Activated CD4-positive, alpha-beta T cell treated with anti-CD3 and anti-CD28 coated beads, Interleukin-2, amount 10 ng/mL, durations not matched to agents 7 days and 5 days (primary cell): Measurements from ENCODE around the gene ZNF836. TPM values are rescaled to one million over a fixed set of nuclear protein-coding genes. Genes with fewer than 3 reads are reported as not detected.
A peak's percentile ranks its signal among the peaks of the same experiment; 100 is the strongest.

Experiments
- CTCF ChIA-PET: fragments of 350-600 bp; sonication (Branson Sonifier 250); formaldehyde crosslinking; loops from one replicate; lab custom pipeline; 2021; ENCODE audit warnings: antibody characterized with exemption; lab: Charles Lee
- POLR2A ChIA-PET: fragments of 350-600 bp; sonication (Branson Sonifier 250); formaldehyde crosslinking; loops from one replicate; lab custom pipeline; 2021; ENCODE audit warnings: antibody characterized with exemption; lab: Charles Lee
- DNase-seq: peaks from one replicate; pipeline ENCODE4 v3.0.0-alpha.2; 2020
- H3K27ac Mint-ChIP-seq: one replicate; pipeline ENCODE4 v1.8.0; 2021; ENCODE audit warnings: mild to moderate bottlenecking, moderate library complexity, mixed read lengths
- H3K27me3 Mint-ChIP-seq: one replicate; pipeline ENCODE4 v1.8.0; 2021; ENCODE audit warnings: mixed read lengths
- H3K36me3 Mint-ChIP-seq: one replicate; pipeline ENCODE4 v1.8.0; 2021; ENCODE audit warnings: low read depth, mixed read lengths
- H3K4me1 Mint-ChIP-seq: one replicate; pipeline ENCODE4 v1.8.0; 2021; ENCODE audit warnings: mixed read lengths
- H3K4me3 Mint-ChIP-seq: one replicate; pipeline ENCODE4 v1.8.0; 2021; ENCODE audit warnings: mild to moderate bottlenecking, moderate library complexity, mixed read lengths
- H3K9me3 Mint-ChIP-seq: one replicate; pipeline ENCODE4 v1.8.0; 2021; ENCODE audit warnings: mixed read lengths
- total RNA-seq, 2 experiments: library from RNA; stranded (reverse); gene quantifications; one replicate each; pipeline ENCODE4 v1.2.3, GENCODE V29; 2021

Gene ZNF836
- total RNA-seq, 2 experiments from 2014 or later = 21.7 to 23.5 TPM

- Mint-ChIP-seq H3K4me3 (peak overlapping the region; percentile 83), H3K9me3 (peaks cover 29% of the 10 kb centered on the region), H3K27ac (peak overlapping the region; percentile 93), H3K27me3 (no peaks in the 10 kb centered on the region), H3K4me1 (peaks cover 29% of the 10 kb centered on the region), H3K36me3 (peaks cover 51% of the 10 kb centered on the region)
- POLR2A ChIA-PET = no interaction called here
- CTCF ChIA-PET = no interaction called here
- DNase-seq = no peak
Observed at GRCh38 chr19:52170863-52171320, 529 bp downstream of the ZNF836 start.

DNA sequence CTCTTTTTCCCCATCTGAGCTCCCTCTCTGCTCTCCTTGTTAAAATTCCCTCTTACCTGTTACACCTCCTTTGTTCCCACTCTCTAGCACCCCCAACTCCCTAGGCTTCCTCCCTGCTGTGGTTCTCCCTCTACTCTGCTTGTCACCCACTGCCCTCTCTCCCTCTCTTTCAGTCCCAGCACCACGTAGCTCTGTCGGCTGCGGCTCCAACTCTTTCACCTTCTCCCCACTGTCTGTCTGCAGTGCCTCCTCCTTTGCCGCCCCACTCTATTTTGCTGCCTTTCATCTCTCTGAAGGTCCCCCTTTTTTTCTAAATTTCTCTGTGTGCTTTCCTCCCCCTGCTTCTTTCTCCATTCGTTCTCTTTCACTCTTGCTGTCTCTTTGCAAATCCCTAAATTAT, 1.1 kb downstream of the ZNF836 start:
- Mint-ChIP-seq H3K4me1 (peaks cover 29% of the 10 kb centered on the region), H3K4me3 (peak overlapping the region; percentile 83), H3K27me3 (no peaks in the 10 kb centered on the region), H3K9me3 (peaks cover 32% of the 10 kb centered on the region), H3K36me3 (peaks cover 56% of the 10 kb centered on the region), H3K27ac (peak overlapping the region; percentile 93)
- DNase-seq = peak; percentile 10
- ChIA-PET POLR2A (no interaction called here), CTCF (no interaction called here)

DNA sequence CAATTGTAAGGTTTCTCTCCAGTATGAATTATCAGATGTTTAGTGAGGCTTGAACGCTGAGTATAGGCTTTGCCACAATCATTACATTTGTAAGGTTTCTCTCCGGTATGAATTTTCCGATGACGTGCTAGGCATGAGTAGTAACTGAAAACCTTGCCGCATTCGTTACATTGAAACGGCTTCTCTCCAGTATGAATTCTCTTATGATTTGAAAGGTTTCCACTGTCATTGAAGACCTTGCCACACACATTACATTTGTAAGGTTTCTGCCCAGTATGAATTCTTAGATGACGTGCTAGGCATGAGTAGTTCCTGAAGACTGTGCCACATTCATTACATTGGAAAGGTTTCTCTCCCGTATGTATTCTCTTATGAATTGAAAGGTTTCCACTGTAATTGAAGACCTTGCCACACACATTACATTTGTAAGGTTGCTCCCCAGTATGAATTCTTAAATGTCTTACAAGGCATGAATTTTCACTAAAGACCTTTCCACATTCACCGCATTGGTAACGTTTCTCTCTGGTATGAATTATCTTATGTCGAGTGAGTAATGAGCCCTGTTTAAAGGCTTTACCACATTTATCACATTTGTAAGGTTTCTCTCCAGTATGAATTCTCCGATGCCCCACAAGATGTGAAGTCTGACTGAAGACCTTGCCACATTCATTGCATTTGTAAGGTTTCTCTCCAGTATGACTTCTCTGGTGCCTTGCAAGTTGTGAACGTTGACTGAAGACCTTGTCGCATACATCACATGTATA, 15.6 kb downstream of the ZNF836 start:
- H3K9me3 Mint-ChIP-seq = peaks cover 67% of the 10 kb centered on the region
- no peak overlapping the region for H3K4me3 Mint-ChIP-seq
- CTCF ChIA-PET = no interaction called here
- H3K36me3 Mint-ChIP-seq = peaks cover 80% of the 10 kb centered on the region
- H3K27me3 Mint-ChIP-seq = no peaks in the 10 kb centered on the region
- POLR2A ChIA-PET = no interaction called here
- no peak overlapping the region for H3K27ac Mint-ChIP-seq
- DNase-seq = no peak
- no peaks in the 10 kb centered on the region for H3K4me1 Mint-ChIP-seq

GRCh38 chr19:52148256-52148655, 23.2 kb downstream of the ZNF836 start:
- CTCF ChIA-PET = no interaction called here
- peaks cover 43% of the 10 kb centered on the region for H3K9me3 Mint-ChIP-seq

DNA sequence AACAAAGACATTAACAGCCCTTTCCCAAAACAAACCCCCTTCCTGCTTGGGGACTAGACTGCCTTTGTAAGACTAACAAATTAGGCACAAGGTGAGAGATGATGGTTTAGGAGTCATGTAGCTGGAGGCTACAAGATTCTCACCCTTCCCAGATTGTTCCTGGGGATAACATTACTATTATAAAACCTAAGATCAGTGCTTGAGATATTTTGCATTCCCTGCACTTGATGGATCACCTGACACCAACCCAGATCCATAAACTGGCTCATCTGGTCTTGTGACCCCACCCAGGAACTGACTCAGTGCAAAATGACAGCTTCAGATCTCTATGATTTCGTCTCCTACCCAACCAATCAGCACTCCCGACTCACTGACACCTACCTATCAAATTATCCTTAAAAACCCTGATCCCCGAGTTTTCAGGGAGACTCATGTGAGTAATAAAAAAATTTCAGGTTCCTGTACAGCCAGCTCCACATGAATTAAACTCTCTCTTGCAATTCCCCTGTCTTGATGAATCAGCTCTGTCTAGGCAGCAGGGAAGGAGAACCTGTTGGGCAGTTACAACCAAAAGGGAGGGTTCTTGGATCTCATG, 29.3 kb downstream of the ZNF836 start:
- peaks cover 34% of the 10 kb centered on the region for H3K36me3 Mint-ChIP-seq
- no peak overlapping the region for H3K27ac Mint-ChIP-seq
- DNase-seq = no peak
- ChIA-PET POLR2A (no interaction called here), CTCF (no interaction called here)
- H3K4me3 Mint-ChIP-seq = no peak overlapping the region
- no peaks in the 10 kb centered on the region for H3K27me3 Mint-ChIP-seq
- peaks cover 29% of the 10 kb centered on the region for H3K4me1 Mint-ChIP-seq
- H3K9me3 Mint-ChIP-seq = peaks cover 44% of the 10 kb centered on the region

More at GRCh38 chr19:52148256-52148655, 23.2 kb downstream of the ZNF836 start:
- H3K36me3 Mint-ChIP-seq = peaks cover 24% of the 10 kb centered on the region
- H3K27me3 Mint-ChIP-seq = no peaks in the 10 kb centered on the region
- POLR2A ChIA-PET = no interaction called here
- no peak overlapping the region for H3K4me3 Mint-ChIP-seq
- H3K27ac Mint-ChIP-seq = no peak overlapping the region
- H3K4me1 Mint-ChIP-seq = no peaks in the 10 kb centered on the region
- DNase-seq = no peak

DNA sequence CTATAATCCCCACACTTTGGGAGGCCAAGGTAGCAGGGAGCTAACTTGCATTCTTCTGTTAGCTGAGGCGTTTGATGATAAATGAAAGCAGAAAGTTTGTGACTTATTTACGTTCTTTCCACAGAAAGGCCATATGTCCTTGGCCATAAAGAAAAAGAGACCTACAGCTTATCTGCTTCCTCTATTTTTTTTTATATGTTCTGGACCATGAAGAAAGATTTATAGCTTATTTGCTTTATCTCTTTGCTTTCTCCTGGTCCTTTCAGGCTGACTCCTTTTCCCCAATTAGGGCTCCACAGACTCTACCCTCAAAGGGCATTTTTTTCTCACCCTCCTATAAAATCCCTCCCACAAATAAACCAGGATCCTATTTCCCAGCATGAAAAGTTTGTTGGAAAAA, 30.2 kb downstream of the ZNF836 start:
- ChIA-PET CTCF (interaction anchor here (1.6 kb wide), 1 partner anchor 96 kb away, joined by 7 read pairs; no protein-coding TSS in a partner anchor), POLR2A (no interaction called here)
- DNase-seq = no peak
- peaks cover 29% of the 10 kb centered on the region for H3K4me1 Mint-ChIP-seq
- H3K4me3 Mint-ChIP-seq = no peak overlapping the region
- peaks cover 40% of the 10 kb centered on the region for H3K36me3 Mint-ChIP-seq
- no peaks in the 10 kb centered on the region for H3K27me3 Mint-ChIP-seq
- H3K27ac Mint-ChIP-seq = no peak overlapping the region
- peaks cover 44% of the 10 kb centered on the region for H3K9me3 Mint-ChIP-seq

- Mint-ChIP-seq H3K4me3 (peak overlapping the region; percentile 92), H3K9me3 (peaks cover 46% of the 10 kb centered on the region), H3K4me1 (peaks cover 29% of the 10 kb centered on the region), H3K27me3 (no peaks in the 10 kb centered on the region), H3K36me3 (peaks cover 48% of the 10 kb centered on the region), H3K27ac (peak overlapping the region; percentile 97)
- ChIA-PET POLR2A (no interaction called here), CTCF (interaction anchor here (1.6 kb wide), 1 partner anchor 97 kb away, joined by 7 read pairs; no protein-coding TSS in a partner anchor)
- DNase-seq = no peak
Observed at GRCh38 chr19:52140032-52140710, 31.2 kb downstream of the ZNF836 start.

DNA sequence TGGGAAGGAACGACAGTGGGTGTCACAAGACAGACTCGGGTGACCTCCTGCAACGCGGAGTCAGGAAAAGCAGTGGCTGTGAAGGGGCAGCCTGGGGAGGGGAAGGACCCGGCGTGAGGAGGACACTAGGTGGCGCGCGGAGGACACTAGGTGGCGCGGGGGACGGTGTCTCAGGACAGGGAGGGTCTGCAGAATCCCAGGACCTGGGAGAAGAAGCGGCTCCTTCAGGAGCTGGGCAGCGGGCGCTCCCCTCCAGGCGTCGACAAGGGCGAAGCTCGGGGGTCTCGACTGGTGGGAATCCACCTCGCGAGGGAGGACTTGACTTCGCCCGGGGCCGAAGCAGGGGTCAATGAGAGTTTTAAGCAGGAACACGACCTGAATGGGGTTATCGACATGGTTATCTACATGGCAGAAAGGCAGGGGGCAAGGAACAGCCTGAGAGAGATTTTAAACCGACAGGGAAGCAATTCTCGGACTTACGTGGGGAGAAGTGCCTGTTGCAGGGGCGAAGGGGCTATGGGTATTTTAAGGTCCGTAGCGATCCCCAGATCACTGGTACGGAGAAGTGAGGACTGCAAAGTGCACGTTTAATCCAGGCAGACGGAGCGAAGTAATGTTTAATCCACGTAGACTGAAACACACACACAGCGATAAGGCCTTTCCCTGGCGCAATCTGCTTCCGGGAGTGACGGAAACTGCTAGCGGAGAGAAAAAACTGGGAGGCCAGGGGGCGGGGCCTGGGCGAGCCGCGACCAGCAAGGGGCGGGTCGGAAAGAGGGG, 32.0 kb downstream of the ZNF836 start, which contains the start of gene ZNF616:
Gene ZNF616, minus strand, starts transcription at position 687 of the 780 bp plus-strand sequence. CDS start 9,426 bp downstream, outside the sequence.
- Mint-ChIP-seq H3K4me1 (peaks cover 29% of the 10 kb centered on the region), H3K27me3 (no peaks in the 10 kb centered on the region), H3K4me3 (peak within 1 kb of the TSS; percentile 92), H3K27ac (peak within 1 kb of the TSS; percentile 97), H3K9me3 (peaks cover 49% of the 10 kb centered on the region), H3K36me3 (peaks cover 54% of the 10 kb centered on the region)
- POLR2A ChIA-PET = no interaction called here
- peak; percentile 97 for DNase-seq
- CTCF ChIA-PET = interaction anchor here (0.7 to 1.6 kb wide), 3 partner anchors 50 to 1329 kb away, joined by 3 to 7 read pairs (median 6); partner anchors contain the start of gene PPP2R1A

DNA sequence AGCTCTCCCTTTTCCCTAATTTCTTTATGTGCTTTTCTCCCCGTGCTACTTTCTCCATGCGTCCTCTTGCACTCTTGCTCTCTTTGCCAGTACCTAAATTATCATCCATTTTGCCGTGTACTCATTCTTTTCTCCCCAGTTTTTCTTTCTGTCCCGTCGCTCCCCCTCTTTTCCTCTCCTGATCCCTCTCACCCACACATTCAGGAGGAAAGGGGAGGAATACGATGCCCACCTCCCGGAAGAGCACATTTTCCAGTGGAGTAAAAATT, 32.5 kb downstream of the ZNF836 start:
- ChIA-PET POLR2A (no interaction called here), CTCF (interaction anchor here (0.6 to 1.7 kb wide), 4 partner anchors 50 to 1330 kb away, joined by 3 to 6 read pairs (median 4); partner anchors contain the start of gene PPP2R1A)
- Mint-ChIP-seq H3K36me3 (peaks cover 59% of the 10 kb centered on the region), H3K27ac (peak overlapping the region; percentile 97), H3K4me1 (peaks cover 29% of the 10 kb centered on the region), H3K27me3 (no peaks in the 10 kb centered on the region), H3K4me3 (peak overlapping the region; percentile 92), H3K9me3 (peaks cover 54% of the 10 kb centered on the region)
- no peak for DNase-seq

DNA sequence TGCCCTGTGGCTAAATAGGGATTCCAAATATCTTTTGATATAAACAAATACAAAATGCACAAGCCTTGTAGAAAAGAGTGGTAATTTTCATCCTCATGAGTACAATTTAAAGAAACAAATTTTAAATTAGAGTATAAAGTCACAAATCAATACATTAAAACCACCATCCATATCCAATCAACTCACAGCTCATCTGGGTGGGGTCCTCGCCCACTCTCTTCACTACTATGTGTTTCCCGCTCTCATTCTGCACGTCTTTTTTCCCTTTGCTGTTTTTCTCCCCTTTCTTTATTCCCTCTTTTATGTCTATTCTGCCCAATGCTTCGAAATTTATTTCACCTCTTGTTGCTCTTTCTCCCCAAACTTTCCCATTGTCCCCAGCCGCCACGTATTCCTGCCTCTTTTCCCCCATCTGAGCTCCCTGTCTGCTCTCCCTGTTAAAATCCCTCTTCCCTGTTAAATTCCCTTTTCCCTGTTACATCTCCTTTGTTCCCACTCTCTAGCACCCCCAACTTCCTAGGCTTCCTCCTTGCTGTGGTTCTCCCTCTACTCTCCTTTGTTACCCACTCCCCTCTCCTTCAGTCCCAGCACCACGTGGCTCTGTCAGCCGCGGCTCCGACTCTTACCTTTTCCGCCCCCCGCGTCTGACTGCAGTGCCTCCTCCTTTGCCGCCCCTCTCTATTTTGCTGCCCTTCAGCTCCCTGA, 33.0 kb downstream of the ZNF836 start:
- H3K27me3 Mint-ChIP-seq = no peaks in the 10 kb centered on the region
- H3K36me3 Mint-ChIP-seq = peaks cover 61% of the 10 kb centered on the region
- H3K27ac Mint-ChIP-seq = peak overlapping the region; percentile 97
- ChIA-PET CTCF (interaction anchor here (0.6 to 1.7 kb wide), 4 partner anchors 98 to 1330 kb away, joined by 3 to 4 read pairs (median 3); no protein-coding TSS in a partner anchor), POLR2A (no interaction called here)
- H3K4me3 Mint-ChIP-seq = peak overlapping the region; percentile 92
- H3K4me1 Mint-ChIP-seq = peaks cover 29% of the 10 kb centered on the region
- H3K9me3 Mint-ChIP-seq = peaks cover 56% of the 10 kb centered on the region
- DNase-seq = peak; percentile 9

DNA sequence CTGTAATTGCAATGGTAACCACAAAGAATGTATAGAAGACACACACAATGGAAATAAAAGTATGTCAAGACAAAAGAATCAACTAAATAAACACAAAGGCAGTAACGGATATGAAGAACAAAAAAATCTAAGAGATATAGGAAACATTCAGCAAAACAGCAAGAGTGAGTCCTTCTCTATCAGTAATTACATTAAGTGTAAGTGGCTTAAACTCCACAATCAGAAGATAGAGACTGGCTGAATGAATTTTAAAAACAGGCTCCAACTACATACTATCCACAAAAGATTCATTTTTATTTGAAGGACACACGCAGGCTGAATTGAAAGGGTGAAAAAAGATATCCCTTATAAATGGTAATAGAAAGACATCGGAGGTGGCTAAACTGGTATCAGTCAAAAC, 51.1 kb downstream of the ZNF836 start:
- ChIA-PET POLR2A (no interaction called here), CTCF (no interaction called here)
- Mint-ChIP-seq H3K36me3 (peaks cover 93% of the 10 kb centered on the region), H3K4me1 (no peaks in the 10 kb centered on the region), H3K27me3 (no peaks in the 10 kb centered on the region), H3K9me3 (peaks cover 73% of the 10 kb centered on the region), H3K27ac (no peak overlapping the region), H3K4me3 (no peak overlapping the region)
- no peak for DNase-seq
